H9 (cell line): ENCODE results near the gene LRP1. TPM values are rescaled to one million over a fixed set of nuclear protein-coding genes. Genes with fewer than 3 reads are reported as not detected.

ENCODE experiments used
- DNase-seq: peaks from one replicate; pipeline ENCODE4 v3.0.0-alpha.2; 2017
- H2AFZ ChIP-seq: one replicate; pipeline ENCODE4 v1.6.1; 2013; ENCODE audit warnings: mild to moderate bottlenecking, low read length, control low read depth, moderate library complexity
- H2AK5ac ChIP-seq: 2 replicates; pipeline ENCODE4 v1.6.1; 2013; ENCODE audit warnings: low read length, control low read depth, mixed read lengths; ENCODE audit not compliant: insufficient read length
- H2BK120ac ChIP-seq: one replicate; pipeline ENCODE4 v1.6.1; 2013; ENCODE audit warnings: low read depth, mild to moderate bottlenecking, low read length, control low read depth, inconsistent platforms; ENCODE audit not compliant: poor library complexity, severe bottlenecking
- H2BK12ac ChIP-seq: 2 replicates; pipeline ENCODE4 v1.6.1; 2013; ENCODE audit warnings: low read length, control low read depth, mixed read lengths, low read depth; ENCODE audit not compliant: insufficient read length
- H2BK15ac ChIP-seq: 2 replicates; pipeline ENCODE4 v1.6.1; 2013; ENCODE audit warnings: low read depth, low read length, control low read depth
- H2BK20ac ChIP-seq: one replicate; pipeline ENCODE4 v1.6.1; 2013; ENCODE audit warnings: low read depth, mild to moderate bottlenecking, low read length, control low read depth, inconsistent platforms; ENCODE audit not compliant: poor library complexity, severe bottlenecking
- H2BK5ac ChIP-seq: 2 replicates; pipeline ENCODE4 v1.6.1; 2013; ENCODE audit warnings: low read length, control low read depth, mixed read lengths; ENCODE audit not compliant: insufficient read length
- H3K14ac ChIP-seq: 2 replicates; pipeline ENCODE4 v1.6.1; 2013; ENCODE audit warnings: low read length, control low read depth; ENCODE audit not compliant: insufficient read depth
- H3K18ac ChIP-seq: 2 replicates; pipeline ENCODE4 v1.6.1; 2013; ENCODE audit warnings: low read depth, mild to moderate bottlenecking, mixed read lengths, low read length, control low read depth; ENCODE audit not compliant: insufficient read length
- H3K23ac ChIP-seq: 2 replicates; pipeline ENCODE4 v1.6.1; 2013; ENCODE audit warnings: low read length, control low read depth, mixed read lengths, low read depth; ENCODE audit not compliant: insufficient read length
- H3K23me2 ChIP-seq: 2 replicates; pipeline ENCODE4 v1.6.1; 2013; ENCODE audit warnings: low read depth, mild to moderate bottlenecking, mixed read lengths, low read length, control low read depth; ENCODE audit not compliant: insufficient read length, poor library complexity, severe bottlenecking
- H3K27ac ChIP-seq: 2 replicates; pipeline ENCODE4 v1.5.1; 2013; ENCODE audit warnings: low read length, control low read depth, mixed read lengths, low read depth; ENCODE audit not compliant: insufficient read length
- H3K27me3 ChIP-seq: 2 replicates; pipeline ENCODE4 v1.6.1; 2013; ENCODE audit warnings: low read length, control low read depth, inconsistent platforms; ENCODE audit not compliant: insufficient read depth
- H3K4ac ChIP-seq: 2 replicates; pipeline ENCODE4 v1.6.1; 2013; ENCODE audit warnings: low read depth, mild to moderate bottlenecking, control low read depth, inconsistent platforms, low read length, moderate library complexity
- H3K4me1 ChIP-seq: 2 replicates; pipeline ENCODE4 v1.6.1; 2013; ENCODE audit warnings: low read length, control low read depth, inconsistent platforms; ENCODE audit not compliant: insufficient read depth
- H3K4me2 ChIP-seq: 2 replicates; pipeline ENCODE4 v1.6.1; 2013; ENCODE audit warnings: low read length, control low read depth, mixed read lengths; ENCODE audit not compliant: insufficient read length, insufficient read depth
- H3K56ac ChIP-seq: 2 replicates; pipeline ENCODE4 v1.6.1; 2013; ENCODE audit warnings: low read depth, mild to moderate bottlenecking, mixed read lengths, low read length, control low read depth; ENCODE audit not compliant: insufficient read length
- H3K79me1 ChIP-seq: 2 replicates; pipeline ENCODE4 v1.6.1; 2013; ENCODE audit warnings: low read depth, mild to moderate bottlenecking, moderate library complexity, low read length, control low read depth, inconsistent platforms; ENCODE audit not compliant: insufficient read depth, poor library complexity, severe bottlenecking
- H3K79me2 ChIP-seq: 2 replicates; pipeline ENCODE4 v1.6.1; 2013; ENCODE audit warnings: low read length, control low read depth, inconsistent platforms; ENCODE audit not compliant: insufficient read depth
- H3K9ac ChIP-seq: 2 replicates; pipeline ENCODE4 v1.6.1; 2013; ENCODE audit warnings: low read length, control low read depth, mixed read lengths; ENCODE audit not compliant: insufficient read length; ENCODE audit errors: extremely low read depth
- H3K9me3 ChIP-seq: one replicate; pipeline ENCODE4 v1.6.1; 2013; ENCODE audit warnings: low read depth, low read length, inconsistent platforms; ENCODE audit not compliant: control insufficient read depth
- H3T11ph ChIP-seq: one replicate; pipeline ENCODE4 v1.6.1; 2013; ENCODE audit warnings: mild to moderate bottlenecking, low read length, control low read depth, inconsistent platforms
- H4K20me1 ChIP-seq: one replicate; pipeline ENCODE4 v1.6.1; 2013; ENCODE audit not compliant: control insufficient read depth, insufficient read length, insufficient read depth
- H4K5ac ChIP-seq: 2 replicates; pipeline ENCODE4 v1.6.1; 2013; ENCODE audit warnings: low read depth, mild to moderate bottlenecking, mixed read lengths, low read length, control low read depth; ENCODE audit not compliant: insufficient read length
- H4K8ac ChIP-seq: replicated peaks from 2 replicates; pipeline ENCODE4 v1.6.1; 2013; ENCODE audit warnings: low read length, control low read depth, mixed read lengths, low read depth; ENCODE audit not compliant: insufficient read length
- H4K91ac ChIP-seq: 2 replicates; pipeline ENCODE4 v1.6.1; 2013; ENCODE audit warnings: low read depth, mild to moderate bottlenecking, moderate library complexity, mixed read lengths, low read length, control low read depth; ENCODE audit not compliant: insufficient read length
- H3K27ac Mint-ChIP-seq, 3 experiments: 2 replicates in 2 of 3; 3 replicates in 1 of 3; pipeline ENCODE4 v1.8.0; 2020 to 2021; ENCODE audit warnings: mixed read lengths in 3 of 3, mild to moderate bottlenecking in 1 of 3, moderate library complexity in 1 of 3
- H3K27me3 Mint-ChIP-seq: 2 replicates; pipeline ENCODE4 v1.8.0; 2021; ENCODE audit warnings: low read depth, mild to moderate bottlenecking, moderate library complexity, mixed read lengths
- H3K36me3 Mint-ChIP-seq, 3 experiments: 2 replicates in 2 of 3; 3 replicates in 1 of 3; pipeline ENCODE4 v1.8.0; 2020 to 2021; ENCODE audit warnings: low read depth in 3 of 3, mixed read lengths in 3 of 3; ENCODE audit not compliant: insufficient read depth in 1 of 3
- H3K4me1 Mint-ChIP-seq, 2 experiments: 2 replicates each; pipeline ENCODE4 v1.8.0; 2020; ENCODE audit warnings: mixed read lengths in 2 of 2
- H3K4me3 Mint-ChIP-seq, 2 experiments: 2 replicates in 1 of 2; 3 replicates in 1 of 2; pipeline ENCODE4 v1.8.0; 2020 to 2021; ENCODE audit warnings: mild to moderate bottlenecking in 2 of 2, mixed read lengths in 2 of 2, moderate library complexity in 1 of 2
- H3K9me3 Mint-ChIP-seq, 2 experiments: 2 replicates in 1 of 2; 3 replicates in 1 of 2; pipeline ENCODE4 v1.8.0; 2020; ENCODE audit warnings: mild to moderate bottlenecking in 2 of 2, mixed read lengths in 2 of 2, moderate library complexity in 1 of 2
- CTCF ChIP-seq: fragments of 200-600 bp; sonication (generic); conservative IDR thresholded peaks from 3 replicates; pipeline ENCODE4 v1.8.0; 2021; ENCODE audit warnings: antibody characterized with exemption, mild to moderate bottlenecking
- WGBS: extraction: QIAGEN DNeasy Blood & Tissue Kit; methylation state at CpG from one replicate; pipeline ENCODE4 v1.1.7; 2013; ENCODE audit warnings: missing lambda C conversion rate, low lambda C conversion rate, mixed read lengths; ENCODE audit not compliant: insufficient read length; ENCODE audit errors: extremely low coverage; 5-methylcytosine and 5-hydroxymethylcytosine counted together
- total RNA-seq: library from RNA; stranded (reverse); gene quantifications from 2 replicates; pipeline ENCODE4 v1.2.1, GENCODE V29; 2021

Gene LRP1
- total RNA-seq, 1 experiment from 2014 or later: 115 TPM

GRCh38 chr12:57139796-57140649 is 11.7 kb downstream of the LRP1 start:
- Histone ChIP-seq H3K27ac (no peak overlapping the region), H3K27me3 (no peaks in the 10 kb centered on the region), H3K56ac (no peak overlapping the region), H4K91ac (no peak overlapping the region), H3K4ac (no peak overlapping the region), H4K8ac (no peak overlapping the region), H2BK120ac (no peak overlapping the region), H3K79me1 (peaks cover 5% of the 10 kb centered on the region), H2BK15ac (no peak overlapping the region), H3K23me2 (no peaks in the 10 kb centered on the region), H3K4me2 (no peak overlapping the region), H3K4me1 (peaks cover under 1% of the 10 kb centered on the region; the same call in 1 of the 2 replicates), H4K5ac (no peak overlapping the region), H4K20me1 (no peaks in the 10 kb centered on the region), H3T11ph (no peak overlapping the region), H3K23ac (no peak overlapping the region), H2BK20ac (no peak overlapping the region), H3K9ac (no peak overlapping the region), H2BK12ac (no peak overlapping the region), H3K18ac (no peak overlapping the region), H3K79me2 (0 out of 2 replicates have a peak, but pooled peaks cover 3% of the 10 kb centered on the region), H2AFZ (no peak overlapping the region), H3K14ac (no peak overlapping the region), H2AK5ac (no peak overlapping the region), H2BK5ac (no peak overlapping the region), H3K9me3 (no peaks in the 10 kb centered on the region)
- Mint-ChIP-seq H3K27ac (0 out of 7 replicates have a peak overlapping the region, but pooled peaks of 1 of the 3 experiments have one; percentile 11), H3K27me3 (no peaks in the 10 kb centered on the region), H3K4me1 (peaks cover 19 to 23% of the 10 kb centered on the region in 2 experiments), H3K4me3 (no peak overlapping the region), H3K9me3 (no peaks in the 10 kb centered on the region), H3K36me3 (peaks cover 28 to 73% (median 68%) of the 10 kb centered on the region in 3 experiments; a peak in 6 of 7 replicates)
- no peak for TF ChIP-seq CTCF
- DNase-seq: no peak
- WGBS: no CpG with 5 or more reads among the region's 6 CpGs
